K562 (cell line): ENCODE results near the gene BCL7B. TPM values are rescaled to one million over a fixed set of nuclear protein-coding genes. Genes with fewer than 3 reads are reported as not detected.

Experiments
- ATAC-seq: fragments of 200-7000 bp; cut with Tn5 transposase; 3 replicates; pipeline ENCODE4 v1.9.1; 2020; ENCODE audit warnings: moderate library complexity
- BruUV-seq: library from RNA; stranded (reverse); fragments of 400-500 nt; replicated peaks from 2 replicates; lab custom pipeline; 2021; lab: Mats Ljungman, UMichigan
- CTCF ChIA-PET: fragments of 300-600 bp; formaldehyde crosslinking; extraction: SDS; loops from one replicate; lab custom pipeline; 2021; ENCODE audit warnings: low intra/inter-chr PET ratio; lab: Yijun Ruan, JAX
- POLR2A ChIA-PET: fragments of 300-600, 350-650 bp; sonication (Branson Sonifier 250); formaldehyde crosslinking; extraction: SDS; loops from one replicate; lab custom pipeline; 2021; ENCODE audit warnings: antibody characterized with exemption, inconsistent platforms; lab: Yijun Ruan, JAX
- DNase-seq, 4 experiments: peaks; one replicate each; pipeline versions ENCODE4 v3.0.0 to v3.0.0-alpha.2; 2011 to 2018; ENCODE audit warnings: low spot score in 3 of 4, mixed read lengths in 3 of 4; ENCODE audit errors: extremely low read depth in 1 of 4
- FAIRE-seq: peaks from 2 replicates; lab custom pipeline; 2011; peaks lifted over from hg19 to GRCh38; lab: Jason Lieb, UNC
- H2AFZ ChIP-seq: 2 replicates; pipeline ENCODE4 v1.6.0; 2011; ENCODE audit warnings: low read depth, low read length, control low read depth, inconsistent platforms
- H3K27ac ChIP-seq: fragments of 200-600 bp; 3 replicates; pipeline ENCODE4 v1.8.0; 2011; ENCODE audit warnings: low read depth, mild to moderate bottlenecking, control low read depth, inconsistent platforms, low read length, moderate library complexity, mixed read lengths; ENCODE audit errors: extremely low read depth
- H3K27me3 ChIP-seq, 2 experiments: fragments of 300-600 bp in 1 of 2; 2 replicates in 1 of 2; 3 replicates in 1 of 2; pipeline versions ENCODE4 v1.6.0 to v1.8.0; 2011; ENCODE audit warnings: inconsistent platforms in 2 of 2, low read length in 2 of 2, mild to moderate bottlenecking in 1 of 2, mixed read lengths in 1 of 2, moderate library complexity in 1 of 2; ENCODE audit not compliant: control insufficient read depth in 2 of 2, insufficient read depth in 2 of 2
- H3K36me3 ChIP-seq: fragments of 300-600 bp; 3 replicates; pipeline ENCODE4 v1.8.0; 2011; ENCODE audit warnings: mild to moderate bottlenecking, low read length, inconsistent platforms; ENCODE audit not compliant: control insufficient read depth, insufficient read depth
- H3K4me1 ChIP-seq, 2 experiments: fragments of 200-600 bp in 1 of 2; replicated peaks in 1 of 2; 2 replicates in 1 of 2; 3 replicates in 1 of 2; pipeline versions ENCODE4 v1.5.1 to v1.8.0; 2011; ENCODE audit warnings: inconsistent platforms in 2 of 2, low read length in 2 of 2, mild to moderate bottlenecking in 1 of 2, mixed read lengths in 1 of 2, moderate library complexity in 1 of 2; ENCODE audit not compliant: control insufficient read depth in 2 of 2, insufficient read depth in 2 of 2
- H3K4me2 ChIP-seq: 2 replicates; pipeline ENCODE4 v1.6.1; 2011; ENCODE audit warnings: low read length, control low read depth, inconsistent platforms, mixed read lengths; ENCODE audit not compliant: insufficient read depth
- H3K4me3 ChIP-seq: fragments of 200-600 bp; sonication (generic), shearing (Covaris generic); 2 replicates; pipeline ENCODE4 v1.5.1; 2016; ENCODE audit warnings: control low read depth, inconsistent platforms
- H3K79me2 ChIP-seq: fragments of 200-600 bp; 3 replicates; pipeline ENCODE4 v1.8.0; 2011; ENCODE audit warnings: low read length, inconsistent platforms; ENCODE audit not compliant: control insufficient read depth, insufficient read depth
- H3K9ac ChIP-seq, 2 experiments: 2 replicates each; pipeline versions ENCODE4 v1.6.0 to v1.6.1; 2011; ENCODE audit warnings: low read depth in 2 of 2, low read length in 2 of 2, control low read depth in 1 of 2, inconsistent platforms in 1 of 2, mild to moderate bottlenecking in 1 of 2, mixed read lengths in 1 of 2; ENCODE audit not compliant: insufficient read depth in 1 of 2
- H3K9me1 ChIP-seq: one replicate; pipeline ENCODE4 v1.6.0; 2011; ENCODE audit warnings: inconsistent platforms, mild to moderate bottlenecking, low read length, moderate library complexity; ENCODE audit not compliant: control insufficient read depth, insufficient read depth
- H3K9me3 ChIP-seq: replicated peaks from 2 replicates; pipeline ENCODE4 v1.5.1; 2011; ENCODE audit warnings: low read depth, low read length, inconsistent platforms; ENCODE audit not compliant: control insufficient read depth, insufficient read depth
- H4K20me1 ChIP-seq: replicated peaks from 2 replicates; pipeline ENCODE4 v1.6.1; 2011; ENCODE audit warnings: low read length, inconsistent platforms, mixed read lengths; ENCODE audit not compliant: control insufficient read depth, insufficient read depth
- NFYB ChIP-seq: IDR thresholded peaks from 2 replicates; pipeline ENCODE4 v1.6.1; 2011; ENCODE audit warnings: mild to moderate bottlenecking, moderate library complexity; ENCODE audit not compliant: insufficient read length; ENCODE audit errors: extremely low read depth
- RAD51 ChIP-seq: fragments of 450-650 bp; IDR thresholded peaks from 2 replicates; pipeline ENCODE4 v1.7.1; 2016; ENCODE audit warnings: low read depth, mild to moderate bottlenecking, borderline replicate concordance
- USF1 ChIP-seq: sonication (generic); formaldehyde crosslinking; IDR thresholded peaks from 2 replicates; pipeline ENCODE4 v1.9.0; 2022; ENCODE audit warnings: mild to moderate bottlenecking, missing genetic modification reagents
- USF2 ChIP-seq: sonication (generic); formaldehyde crosslinking; IDR thresholded peaks from 2 replicates; pipeline ENCODE4 v1.5.0; 2020; ENCODE audit warnings: missing genetic modification reagents
- ZFP36 ChIP-seq: fragments of 150-350 bp; IDR thresholded peaks from 2 replicates; pipeline ENCODE4 v1.6.1; 2018; ENCODE audit warnings: low read length, low read depth; ENCODE audit not compliant: partially characterized antibody
- WGBS: fragments of 100-300 bp; shearing (Covaris generic); methylation state at CpG from one replicate; pipeline ENCODE4 v1.1.6; 2016; ENCODE audit warnings: low coverage, mixed read lengths; ENCODE audit not compliant: insufficient coverage; ENCODE audit errors: missing lambda C conversion rate; 5-methylcytosine and 5-hydroxymethylcytosine counted together
- in situ Hi-C: fragments of 300-500 bp; cut with MboI; formaldehyde crosslinking; loops from 4 replicates; pipeline ENCODE4 v1.15.0; 2018; ENCODE audit warnings: inconsistent platforms, mixed read lengths
- intact Hi-C: fragments of 100-400 bp; cut with micrococcal nuclease; formaldehyde crosslinking; loops from 2 replicates; pipeline ENCODE4 v1.14.2; 2022
- polyA plus RNA-seq, 8 experiments: library from polyadenylated mRNA; depleted of rRNA in 4 of 8; stranded (reverse) in 5 of 8; unstranded in 3 of 8; fragments of >200 nt; fragmentation: Nextera tagmentation in 2 of 8; fragmentation: Illumina TruSeq in 1 of 8; extraction: Ambion mirVana in 2 of 8; extraction: Trizol in 1 of 8; gene quantifications; 2 replicates each; pipeline versions ENCODE4 v1.2.1 to v1.2.3, GENCODE V29; 2011 to 2014; ENCODE audit warnings: inconsistent platforms in 1 of 8, missing spikeins in 1 of 8
- total RNA-seq, 7 experiments: library from RNA; depleted of rRNA in 6 of 7; stranded (reverse); fragments of >200 nt in 6 of 7; fragmentation: Illumina TruSeq in 2 of 7; extraction: Trizol in 2 of 7; gene quantifications; 2 replicates each; pipeline versions ENCODE4 v1.2.1 to v1.2.3, GENCODE V29; 2011 to 2021; ENCODE audit warnings: low replicate concordance in 1 of 7

Gene BCL7B
- total and polyA plus RNA-seq, 9 of the 15 experiments (the other 6 are each of a cell fraction or from before 2014, with no cell fraction given), result 10.0 to 73.2 (median 32.9) TPM

GRCh38 chr7:73515178-73515577 lies 42.3 kb downstream of the BCL7B start:
- ATAC-seq, result peak; percentile 32; the same call in 2 of the 3 replicates
- no peak overlapping the region for H3K27ac ChIP-seq
- POLR2A ChIA-PET, result interaction anchor here (0.6 to 2.9 kb wide), 2 partner anchors 11 to 23 kb away, joined by 3 to 14 read pairs; no protein-coding TSS in a partner anchor
- no peaks in the 10 kb centered on the region for H3K9me3 ChIP-seq
- CTCF ChIA-PET, result no interaction called here
- no peak overlapping the region for H3K9ac ChIP-seq
- peaks cover 97% of the 10 kb centered on the region for H3K36me3 ChIP-seq
- in situ Hi-C loops, result no loop called here
- peaks cover 3% of the 10 kb centered on the region for H3K9me1 ChIP-seq
- no peak overlapping the region for H3K4me2 ChIP-seq
- no peak overlapping the region for H2AFZ ChIP-seq
- TF ChIP-seq RAD51, result peak; percentile 48; the same call in 1 of the 2 replicates
- no peak for TF ChIP-seq ZFP36
- TF ChIP-seq USF1 (CRISPR knock-in tag), result peak; percentile 56; the same call in 1 of the 2 replicates
- peak; percentile 59 for TF ChIP-seq NFYB
- peak; percentile 43; the same call in 1 of the 2 replicates for TF ChIP-seq USF2 (CRISPR knock-in tag)
- intact Hi-C loops, result no loop called here
- FAIRE-seq, result no peak
- peaks cover 3 to 9% of the 10 kb centered on the region in 2 experiments; a peak in 3 of 5 replicates for H3K4me1 ChIP-seq
- no TSS peak for BruUV-seq
- peaks cover 17% of the 10 kb centered on the region for H4K20me1 ChIP-seq
- H3K79me2 ChIP-seq, result peaks cover 96% of the 10 kb centered on the region
- no peak overlapping the region for H3K4me3 ChIP-seq
- DNase-seq, result peak in 2 of 4 experiments; percentile 23 to 27
- no peaks in the 10 kb centered on the region for H3K27me3 ChIP-seq
- 90% methylated on average over 3 of the region's 3 CpGs for WGBS
